ENCODE data around the gene PTGER1.
A peak's percentile ranks its signal among the peaks of the same experiment; 100 is the strongest.
"Not testable (repeated sequence)": the region's sequence is repeated elsewhere in the genome, so short reads cannot be mapped to it uniquely, and the experiment has no call there.

PTGER1 gene

GRCh38 chr19:14473978-14474578, 1.1 kb downstream of the PTGER1 start:
- DNase-seq (ENCODE audit: low spot score) = no peak

DNA sequence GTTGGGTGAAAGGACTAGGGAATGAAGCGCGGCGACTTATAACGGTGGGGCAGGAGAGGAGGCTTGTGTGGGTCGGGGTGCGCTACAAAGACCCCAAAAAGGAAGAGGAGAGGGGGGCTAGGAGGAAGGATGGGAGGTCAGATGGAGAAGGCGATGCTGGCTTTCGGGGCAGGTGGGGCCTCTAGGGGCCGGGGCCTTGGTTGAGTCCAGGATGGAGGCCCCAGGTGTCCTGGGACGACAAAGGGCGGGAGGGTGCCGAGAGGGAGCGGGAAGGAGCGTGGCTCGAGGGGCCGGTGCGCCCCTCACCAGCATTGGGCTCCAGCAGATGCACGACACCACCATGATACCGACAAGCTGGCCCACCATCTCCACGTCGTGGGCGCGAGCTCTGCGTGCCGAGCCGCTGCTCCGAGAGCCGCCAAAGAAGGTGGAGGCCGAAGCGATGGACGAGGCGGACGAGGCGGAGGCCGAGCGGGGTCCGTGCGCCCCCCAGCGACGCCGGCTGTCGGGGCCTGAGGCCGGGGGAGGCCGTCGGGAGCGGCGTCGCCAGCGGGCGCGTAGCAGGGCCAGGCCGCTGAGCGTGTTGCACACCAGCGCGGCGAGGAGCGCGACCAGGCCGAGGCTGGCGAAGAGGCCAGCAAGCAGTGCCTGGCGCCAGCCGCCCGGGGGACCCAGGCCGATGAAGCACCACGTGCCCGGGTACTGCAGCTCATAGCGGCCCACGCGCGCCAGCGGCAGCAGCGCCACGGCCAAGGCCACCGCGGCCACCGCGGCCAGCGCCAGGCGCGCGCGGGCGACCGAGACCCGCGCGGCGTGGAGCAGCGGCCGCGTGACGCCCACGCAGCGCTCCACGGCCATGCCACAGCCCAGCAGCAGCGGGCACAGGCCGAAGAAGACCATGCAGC, 1.8 kb downstream of the PTGER1 start:
- no peak for DNase-seq (ENCODE audit: low spot score)

GRCh38 chr19:14472202-14472938, 2.8 kb downstream of the PTGER1 start:
- DNase-seq (ENCODE audit: low spot score) = no peak

- no peak for DNase-seq (ENCODE audit: low spot score)
Observed at GRCh38 chr19:14471436-14472187, 3.5 kb downstream of the PTGER1 start.

GRCh38 chr19:14470031-14470876, 4.9 kb downstream of the PTGER1 start:
- no peak for DNase-seq (ENCODE audit: low spot score)

GRCh38 chr19:14467816-14468215, 7.3 kb downstream of the PTGER1 start:
- no peak for DNase-seq (ENCODE audit: low spot score)

DNA sequence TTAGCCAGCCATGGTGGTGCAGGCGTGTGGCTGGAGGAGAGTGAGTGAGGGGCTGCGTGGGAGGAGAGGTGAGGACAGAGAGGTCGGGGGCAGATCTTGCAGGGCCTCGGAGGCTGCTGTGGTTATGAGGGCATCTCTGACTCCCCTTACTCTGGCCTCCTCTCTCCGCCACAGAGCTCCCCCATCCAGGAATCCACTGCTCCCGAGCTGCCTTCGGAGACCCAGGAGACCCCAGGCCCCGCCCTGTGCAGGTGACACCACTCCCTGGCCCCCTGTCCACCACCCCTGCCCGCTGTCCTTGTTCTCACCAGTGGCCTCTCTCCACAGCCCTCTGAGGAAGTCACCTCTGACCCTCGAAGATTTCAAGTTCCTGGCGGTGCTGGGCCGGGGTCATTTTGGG, 7.8 kb downstream of the PTGER1 start:
- DNase-seq (ENCODE audit: low spot score) = no peak

DNA sequence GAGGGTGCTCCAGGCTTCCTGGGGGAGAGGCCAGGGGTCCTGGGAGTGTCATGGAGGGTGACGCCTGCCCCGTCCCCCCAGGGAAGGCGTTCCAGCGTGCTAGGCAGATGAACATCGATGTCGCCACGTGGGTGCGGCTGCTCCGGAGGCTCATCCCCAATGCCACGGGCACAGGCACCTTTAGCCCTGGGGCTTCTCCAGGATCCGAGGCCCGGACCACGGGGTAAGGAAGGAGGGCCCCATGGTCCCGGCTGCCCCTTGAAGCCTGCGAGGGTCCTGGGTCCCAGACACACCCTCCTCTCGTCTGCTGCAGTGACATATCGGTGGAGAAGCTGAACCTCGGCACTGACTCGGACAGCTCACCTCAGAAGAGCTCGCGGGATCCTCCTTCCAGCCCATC, 11.4 kb downstream of the PTGER1 start:
- no peak for DNase-seq (ENCODE audit: low spot score)

GRCh38 chr19:14462401-14462800, 12.8 kb downstream of the PTGER1 start:
- not testable (repeated sequence) for DNase-seq (ENCODE audit: low spot score)

DNA sequence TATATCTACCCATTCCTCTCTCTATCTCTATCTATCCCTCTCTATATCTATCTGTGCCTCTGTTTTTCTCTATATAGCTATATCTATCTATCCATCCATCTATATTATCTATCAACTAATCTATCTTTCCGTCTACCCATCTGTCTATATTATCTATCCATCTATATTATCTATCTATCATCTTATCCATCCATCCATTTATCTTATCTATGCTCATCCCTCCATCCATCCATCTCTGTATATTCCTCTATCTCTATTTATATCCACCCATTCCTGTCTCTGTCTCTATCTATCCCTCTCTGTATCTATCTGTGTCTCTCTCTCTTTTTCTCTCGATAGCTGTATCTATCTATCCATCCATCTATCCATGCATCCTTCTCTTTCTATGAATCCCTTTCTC, 14.2 kb downstream of the PTGER1 start:
- no peak for DNase-seq (ENCODE audit: low spot score)

DNA sequence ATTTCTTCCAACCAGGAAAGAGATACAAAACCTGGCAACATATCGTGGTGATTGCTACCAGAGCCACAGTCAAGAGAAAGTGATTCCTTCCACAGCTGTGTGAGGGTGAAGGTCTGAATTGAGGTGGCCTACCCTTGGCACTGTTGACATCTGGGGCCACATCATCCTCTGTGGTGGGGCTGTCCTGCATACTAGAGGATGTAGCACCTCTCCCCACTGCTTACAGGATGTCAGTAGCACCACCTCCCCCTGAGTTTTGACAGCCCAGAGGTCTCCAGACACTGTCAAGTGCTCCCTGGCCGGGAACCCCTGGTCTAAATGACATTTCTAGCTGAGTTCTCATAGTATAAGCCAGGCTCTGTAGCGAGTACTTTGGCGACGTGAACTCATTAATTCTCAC, 15.5 kb downstream of the PTGER1 start:
- DNase-seq (ENCODE audit: low spot score) = no peak

DNA sequence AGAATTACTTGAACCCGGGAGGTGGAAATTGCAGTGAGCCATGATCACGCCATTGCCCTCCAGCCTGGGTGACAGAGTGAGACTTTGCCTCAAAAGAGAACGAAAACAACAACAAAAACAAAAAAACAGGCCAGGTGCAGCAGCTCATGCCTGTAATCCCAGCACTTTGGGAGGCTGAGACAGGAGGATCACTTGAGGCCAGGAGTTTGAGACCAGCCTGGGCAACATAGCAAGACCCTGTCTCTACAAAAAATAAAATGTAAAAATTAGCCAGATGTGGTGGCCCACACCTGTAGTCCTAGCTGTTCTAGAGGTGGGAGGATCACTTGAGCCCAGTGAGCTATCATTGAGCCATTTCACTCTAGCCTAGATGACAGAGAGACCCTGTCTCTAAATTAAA, 22.9 kb downstream of the PTGER1 start:
- DNase-seq (ENCODE audit: low spot score) = not testable (repeated sequence)

DNA sequence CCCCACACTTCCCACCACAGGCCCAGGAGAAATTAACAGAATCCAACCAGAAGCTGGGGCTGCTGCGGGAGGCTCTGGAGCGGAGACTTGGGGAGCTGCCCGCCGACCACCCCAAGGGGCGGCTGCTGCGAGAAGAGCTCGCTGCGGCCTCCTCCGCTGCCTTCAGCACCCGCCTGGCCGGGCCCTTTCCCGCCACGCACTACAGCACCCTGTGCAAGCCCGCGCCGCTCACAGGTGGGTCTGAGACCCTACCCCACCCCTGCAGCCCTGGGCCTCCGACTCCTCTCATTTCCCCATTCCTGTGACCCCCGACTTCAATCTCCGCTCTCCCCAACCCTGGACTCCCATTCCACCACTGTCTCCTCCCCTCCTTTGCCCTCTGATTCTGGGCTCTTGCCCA, 24.3 kb downstream of the PTGER1 start:
- DNase-seq (ENCODE audit: low spot score) = no peak

DNA sequence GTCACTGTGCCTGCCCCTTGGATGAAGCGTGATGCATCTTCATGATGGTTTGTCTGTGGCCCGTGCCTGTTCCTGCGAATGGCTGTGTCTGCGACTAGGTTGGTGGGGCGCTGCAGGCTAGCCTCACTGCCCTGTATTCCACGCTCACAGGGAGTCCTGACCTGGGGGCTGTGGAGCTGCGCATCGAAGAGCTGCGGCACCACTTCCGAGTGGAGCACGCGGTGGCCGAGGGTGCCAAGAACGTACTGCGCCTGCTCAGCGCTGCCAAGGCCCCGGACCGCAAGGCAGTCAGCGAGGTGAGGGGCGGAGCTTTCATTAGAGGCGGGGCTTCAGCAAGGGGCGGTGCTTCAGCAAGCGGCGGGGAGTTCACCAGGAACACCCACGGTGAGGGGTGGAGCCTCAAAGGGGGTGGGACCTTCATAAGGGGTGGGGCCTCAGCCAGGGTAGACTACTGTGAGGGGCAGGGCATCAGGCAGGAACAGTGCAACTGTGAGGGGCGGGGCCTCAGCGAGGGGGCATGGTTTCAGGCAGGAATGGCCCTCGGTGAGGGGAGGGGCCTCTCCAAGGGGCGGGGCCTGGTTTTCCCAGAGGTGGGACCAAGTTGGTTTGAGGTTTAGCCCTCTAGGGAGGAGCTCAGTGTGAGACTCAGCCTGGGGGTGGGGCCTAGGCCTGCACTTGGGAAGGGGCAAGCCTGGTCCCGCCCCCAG, 24.8 kb downstream of the PTGER1 start:
- DNase-seq (ENCODE audit: low spot score) = peak; percentile 96

DNA sequence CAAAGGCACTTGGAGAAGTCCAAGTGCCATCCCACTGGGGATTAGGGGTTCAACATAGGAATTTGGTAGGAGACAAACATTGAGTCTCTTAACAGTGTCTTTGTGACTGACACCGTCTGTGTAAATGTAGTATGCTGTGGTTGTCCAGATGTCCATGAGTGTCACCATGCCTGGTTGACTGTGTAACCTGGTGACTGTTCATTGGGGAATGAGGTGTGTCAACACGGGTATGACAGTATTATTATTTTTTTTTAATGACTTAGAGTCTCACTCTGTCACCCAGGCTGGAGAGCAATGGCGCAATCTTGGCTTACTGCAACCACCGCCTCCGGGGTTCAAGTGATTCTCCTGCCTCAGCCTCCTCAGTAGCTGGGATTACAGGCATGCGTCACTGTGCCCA, 25.8 kb downstream of the PTGER1 start:
- DNase-seq (ENCODE audit: low spot score) = no peak

DNA sequence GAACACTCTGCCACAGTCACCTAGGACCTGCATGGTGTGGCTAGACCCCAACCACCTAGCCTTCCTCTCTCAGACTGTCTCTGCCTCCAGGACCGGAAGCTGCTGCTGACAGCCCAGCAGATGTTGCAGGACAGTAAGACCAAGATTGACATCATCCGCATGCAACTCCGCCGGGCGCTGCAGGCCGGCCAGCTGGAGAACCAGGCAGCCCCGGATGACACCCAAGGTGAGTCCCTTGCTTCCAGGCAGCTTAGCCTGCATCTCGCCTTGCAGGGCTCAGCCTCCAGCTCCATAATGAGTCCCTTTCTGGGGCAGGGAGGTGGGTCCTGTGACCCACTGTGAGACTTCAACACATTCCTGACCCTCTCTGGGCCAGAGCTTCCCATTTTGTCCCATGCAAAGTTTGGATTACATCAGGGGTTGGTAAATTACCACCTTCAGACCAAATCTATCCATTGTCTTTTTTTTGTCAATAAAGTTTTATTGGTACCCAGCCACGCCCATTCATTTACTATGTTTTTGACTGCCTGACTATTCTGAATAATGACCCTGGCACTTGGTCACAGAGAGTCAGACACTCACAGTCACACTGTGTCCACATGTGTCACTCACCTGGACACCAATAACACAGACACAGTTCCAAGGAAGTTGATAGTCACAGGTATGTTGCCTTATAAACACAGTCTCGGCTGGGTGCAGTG, 28.7 kb downstream of the PTGER1 start:
- DNase-seq (ENCODE audit: low spot score) = no peak

GRCh38 chr19:14443632-14444216, 31.4 kb downstream of the PTGER1 start:
- DNase-seq (ENCODE audit: low spot score) = no peak

DNA sequence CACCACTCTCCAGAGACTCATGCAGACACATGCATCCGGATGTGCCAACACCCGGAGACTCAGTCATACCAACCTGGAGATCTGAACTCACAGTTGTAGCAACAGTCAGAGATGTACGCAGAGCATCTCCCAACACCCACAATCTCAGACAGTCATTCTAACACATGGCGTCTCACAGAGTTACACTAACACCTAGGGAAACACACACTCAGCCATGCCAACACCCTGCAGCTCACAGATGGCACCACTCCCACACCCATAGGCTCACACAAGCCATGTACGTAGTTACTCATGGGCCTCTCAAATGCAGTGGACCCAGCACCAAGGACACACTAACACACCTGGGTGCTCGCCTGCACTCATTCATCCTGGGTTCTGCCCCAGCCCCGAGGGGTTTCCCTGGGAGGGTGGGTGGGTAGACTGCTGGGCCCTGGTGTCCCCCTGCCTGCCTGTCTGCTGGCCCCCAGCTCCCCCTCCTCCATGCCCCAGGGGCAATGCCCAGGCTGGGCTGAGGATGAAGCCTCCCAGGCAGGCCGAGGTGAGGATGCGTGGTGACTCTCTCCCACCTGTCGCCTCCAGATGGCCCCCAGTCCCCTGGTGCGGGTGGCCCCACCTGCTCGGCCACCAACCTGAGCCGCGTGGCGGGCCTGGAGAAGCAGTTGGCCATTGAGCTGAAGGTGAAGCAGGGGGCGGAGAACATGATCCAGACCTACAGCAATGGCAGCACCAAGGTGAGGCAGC, 32.1 kb downstream of the PTGER1 start:
- DNase-seq (ENCODE audit: low spot score) = no peak

Measured in COLO829 (cell line).